IPS-20b (cell line): ENCODE measurements around the gene CLEC18A.
"Not testable (repeated sequence)": the region's sequence is repeated elsewhere in the genome, so short reads cannot be mapped to it uniquely, and the experiment has no call there.

Experiments used
- H3K27ac ChIP-seq: one replicate; pipeline ENCODE4 v1.5.1; 2013; ENCODE audit warnings: low read length
- H3K27me3 ChIP-seq: 2 replicates; pipeline ENCODE4 v1.6.1; 2013; ENCODE audit warnings: mild to moderate bottlenecking, low read length, inconsistent platforms; ENCODE audit not compliant: insufficient read depth
- H3K36me3 ChIP-seq: 2 replicates; pipeline ENCODE4 v1.6.1; 2013; ENCODE audit warnings: low read depth, mild to moderate bottlenecking, inconsistent platforms, low read length, moderate library complexity; ENCODE audit not compliant: insufficient read depth
- H3K4me1 ChIP-seq: 2 replicates; pipeline ENCODE4 v1.6.1; 2013; ENCODE audit warnings: mild to moderate bottlenecking, control low read depth, inconsistent platforms, low read length, moderate library complexity; ENCODE audit not compliant: insufficient read depth
- H3K4me3 ChIP-seq: 2 replicates; pipeline ENCODE4 v1.5.1; 2013; ENCODE audit warnings: mild to moderate bottlenecking, low read length, inconsistent platforms
- H3K9ac ChIP-seq: 2 replicates; pipeline ENCODE4 v1.6.1; 2013; ENCODE audit warnings: low read depth, mild to moderate bottlenecking, inconsistent platforms, low read length, moderate library complexity
- H3K9me3 ChIP-seq: 2 replicates; pipeline ENCODE4 v1.6.1; 2013; ENCODE audit warnings: mild to moderate bottlenecking, low read depth, low read length, inconsistent platforms; ENCODE audit not compliant: insufficient read depth

Gene CLEC18A

DNA sequence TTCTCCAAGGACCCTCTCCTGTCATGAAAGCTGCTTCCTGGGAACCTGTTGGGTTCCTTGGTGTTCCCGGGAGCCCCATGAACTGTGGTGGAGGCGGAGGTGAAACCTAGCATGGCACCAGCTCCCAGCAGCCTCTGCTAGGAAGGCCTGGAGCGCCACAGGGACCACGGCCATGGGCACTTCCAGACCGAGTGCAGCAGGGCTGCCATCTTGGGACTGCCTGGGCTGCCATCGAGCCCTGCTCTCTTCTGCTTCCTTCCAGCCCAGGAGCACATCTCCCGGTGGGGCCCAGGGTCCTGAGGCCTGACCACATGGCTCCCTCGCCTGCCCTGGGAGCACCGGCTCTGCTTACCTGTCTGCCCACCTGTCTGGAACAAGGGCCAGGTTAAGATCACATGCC is 12.2 kb downstream of the CLEC18A start:
- not testable (repeated sequence) for H3K36me3 ChIP-seq, H3K27me3 ChIP-seq, H3K27ac ChIP-seq, H3K4me1 ChIP-seq, H3K9me3 ChIP-seq, H3K4me3 ChIP-seq, H3K9ac ChIP-seq

DNA sequence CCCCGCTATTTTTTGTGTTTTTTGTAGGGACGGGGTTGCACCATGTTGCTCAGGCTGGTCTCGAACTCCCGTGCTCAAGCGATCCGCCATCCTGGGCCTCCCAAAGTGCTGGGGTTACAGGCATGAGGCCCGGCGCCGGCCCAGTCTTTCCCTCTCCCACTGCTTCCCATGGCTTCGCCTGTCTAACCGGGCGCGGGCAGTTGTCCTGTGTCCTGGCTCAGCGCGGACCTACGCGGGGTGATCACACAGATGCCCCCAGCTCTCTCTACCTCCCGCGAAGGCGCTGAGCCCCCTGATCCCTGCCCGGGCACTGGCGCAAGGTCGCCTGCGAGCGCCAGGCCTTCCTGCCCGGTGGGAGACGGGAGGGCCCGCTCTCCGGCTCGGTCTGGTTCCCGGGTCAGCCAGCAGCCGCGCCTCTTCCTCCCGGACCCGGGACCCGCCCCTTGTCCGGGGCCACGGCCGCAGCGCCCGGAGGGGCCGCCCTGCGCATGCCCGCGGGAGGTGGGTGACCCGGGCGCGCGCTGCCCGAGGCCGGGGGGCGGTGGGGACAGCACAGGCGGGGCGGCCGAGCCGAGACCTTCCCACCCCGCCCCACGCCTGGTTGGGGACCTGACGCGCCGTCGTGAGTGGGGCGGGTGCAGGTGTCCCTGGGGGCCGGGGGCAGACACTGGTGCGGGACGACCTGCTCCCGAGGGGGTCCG is 14.0 kb downstream of the CLEC18A start:
- H3K27ac ChIP-seq, H3K9ac ChIP-seq, H3K9me3 ChIP-seq, H3K36me3 ChIP-seq, H3K4me1 ChIP-seq, H3K27me3 ChIP-seq: not testable (repeated sequence)
- H3K4me3 ChIP-seq, result peak overlapping the region; percentile 33; the same call in 1 of the 2 replicates

DNA sequence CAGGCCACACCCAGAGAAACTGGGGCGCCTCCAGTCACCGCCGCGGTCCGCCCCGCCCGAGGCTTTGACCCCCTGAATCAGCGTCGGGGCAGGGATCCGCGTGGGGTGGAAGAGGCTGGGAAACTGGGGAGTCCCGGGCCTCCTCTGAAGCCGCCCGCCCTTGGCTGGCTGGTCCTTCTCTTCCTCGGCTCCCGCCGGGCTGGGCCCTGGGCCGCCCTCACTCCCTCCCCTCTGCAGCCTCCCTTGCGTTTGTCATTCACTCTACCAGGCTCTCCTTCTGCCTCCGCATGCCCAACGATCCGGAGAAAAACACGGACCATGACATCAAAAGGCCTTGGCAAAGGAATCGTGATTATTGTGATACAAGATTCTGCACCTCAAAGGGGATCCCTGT is 14.5 kb downstream of the CLEC18A start:
- not testable (repeated sequence) for H3K9me3 ChIP-seq, H3K4me1 ChIP-seq, H3K27me3 ChIP-seq, H3K27ac ChIP-seq, H3K9ac ChIP-seq, H3K36me3 ChIP-seq
- peak overlapping the region; percentile 35; the same call in 1 of the 2 replicates for H3K4me3 ChIP-seq

GRCh38 chr16:69967688-69968087 is 16.6 kb downstream of the CLEC18A start:
- not testable (repeated sequence) for H3K27me3 ChIP-seq, H3K9ac ChIP-seq, H3K4me3 ChIP-seq, H3K4me1 ChIP-seq, H3K36me3 ChIP-seq, H3K9me3 ChIP-seq, H3K27ac ChIP-seq

- H3K9ac ChIP-seq, H3K36me3 ChIP-seq, H3K9me3 ChIP-seq, H3K4me1 ChIP-seq, H3K27me3 ChIP-seq, H3K27ac ChIP-seq, H3K4me3 ChIP-seq: not testable (repeated sequence)
Measured at GRCh38 chr16:69968125-69968524, 17.0 kb downstream of the CLEC18A start.

GRCh38 chr16:69969657-69970056 is 18.5 kb downstream of the CLEC18A start:
- H3K4me3 ChIP-seq, H3K27me3 ChIP-seq, H3K9ac ChIP-seq, H3K36me3 ChIP-seq, H3K9me3 ChIP-seq, H3K27ac ChIP-seq, H3K4me1 ChIP-seq: not testable (repeated sequence)

GRCh38 chr16:69972120-69972519 is 21.0 kb downstream of the CLEC18A start:
- not testable (repeated sequence) for H3K9ac ChIP-seq, H3K9me3 ChIP-seq

DNA sequence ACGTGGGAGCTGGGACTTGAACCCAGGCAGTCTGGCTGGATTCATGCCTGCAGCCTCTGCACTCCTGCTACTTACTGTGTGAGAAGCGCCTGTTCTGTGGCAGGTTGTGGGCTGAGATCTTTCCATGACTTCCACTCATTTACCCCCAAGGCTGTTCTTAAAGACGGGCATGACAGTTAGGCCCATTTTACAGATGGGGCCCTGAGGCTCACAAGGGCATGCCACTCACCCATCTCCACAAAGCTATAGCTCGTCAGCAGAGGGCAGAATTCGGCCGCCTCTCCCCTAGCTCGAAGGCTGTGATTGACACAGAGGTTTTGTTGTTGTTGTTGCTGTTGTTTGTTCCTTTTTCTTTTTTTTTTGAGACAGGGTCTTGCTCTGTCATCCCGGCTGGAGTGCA is 21.8 kb downstream of the CLEC18A start:
- not testable (repeated sequence) for H3K27ac ChIP-seq, H3K36me3 ChIP-seq, H3K9ac ChIP-seq, H3K4me3 ChIP-seq, H3K9me3 ChIP-seq, H3K27me3 ChIP-seq, H3K4me1 ChIP-seq

More at GRCh38 chr16:69972120-69972519, 21.0 kb downstream of the CLEC18A start:
- H3K27me3 ChIP-seq, H3K36me3 ChIP-seq, H3K27ac ChIP-seq, H3K4me1 ChIP-seq, H3K4me3 ChIP-seq: not testable (repeated sequence)

DNA sequence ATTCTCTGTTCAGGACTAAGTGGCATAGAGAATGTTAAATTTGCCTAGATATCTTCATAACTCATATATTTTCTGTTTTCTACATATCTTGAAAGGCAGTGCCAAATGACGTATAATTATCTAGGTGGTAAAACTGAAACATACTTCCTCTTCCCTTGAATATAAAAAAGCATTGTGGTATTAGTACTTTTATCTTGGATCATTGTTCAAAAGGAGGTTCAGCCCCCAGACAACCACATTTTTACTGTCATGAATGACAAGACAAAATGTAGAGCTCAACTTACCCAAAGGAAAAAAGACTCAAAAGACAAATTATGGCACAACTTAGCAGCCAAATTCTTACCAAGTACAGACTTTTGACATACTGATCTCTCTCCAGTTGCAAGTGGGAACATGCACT is 34.1 kb downstream of the CLEC18A start:
- H3K9ac ChIP-seq, H3K36me3 ChIP-seq, H3K4me1 ChIP-seq, H3K9me3 ChIP-seq, H3K27ac ChIP-seq, H3K4me3 ChIP-seq, H3K27me3 ChIP-seq: not testable (repeated sequence)

GRCh38 chr16:69997956-69998355 is 46.8 kb downstream of the CLEC18A start:
- not testable (repeated sequence) for H3K27ac ChIP-seq, H3K27me3 ChIP-seq, H3K4me3 ChIP-seq, H3K9ac ChIP-seq, H3K4me1 ChIP-seq, H3K9me3 ChIP-seq, H3K36me3 ChIP-seq

- H3K9ac ChIP-seq, H3K27ac ChIP-seq, H3K27me3 ChIP-seq, H3K4me3 ChIP-seq, H3K9me3 ChIP-seq, H3K36me3 ChIP-seq, H3K4me1 ChIP-seq: not testable (repeated sequence)
Measured at GRCh38 chr16:69999801-70000200, 48.7 kb downstream of the CLEC18A start.

- H3K9me3 ChIP-seq, H3K9ac ChIP-seq, H3K4me1 ChIP-seq, H3K27me3 ChIP-seq, H3K36me3 ChIP-seq, H3K27ac ChIP-seq, H3K4me3 ChIP-seq: not testable (repeated sequence)
Measured at GRCh38 chr16:70003511-70003910, 52.4 kb downstream of the CLEC18A start.

DNA sequence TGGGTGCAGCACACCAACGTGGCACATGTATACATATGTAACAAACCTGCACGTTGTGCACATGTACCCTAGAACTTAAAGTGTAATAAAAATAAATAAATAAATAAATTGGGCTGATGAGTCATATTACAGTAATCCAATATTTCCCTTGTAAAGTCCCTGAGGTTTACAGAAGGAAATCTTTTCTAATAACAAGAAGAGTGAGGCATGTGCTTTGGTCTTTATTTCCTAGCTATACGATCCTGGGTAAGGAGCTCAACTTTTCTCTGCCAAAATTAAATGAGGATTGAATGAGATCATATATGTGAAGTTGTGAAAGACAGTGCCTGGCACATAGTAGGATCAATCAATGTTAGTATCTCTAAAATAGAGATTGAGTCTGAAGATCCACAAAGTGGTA is 57.5 kb downstream of the CLEC18A start:
- H3K4me1 ChIP-seq, H3K9ac ChIP-seq, H3K27me3 ChIP-seq, H3K4me3 ChIP-seq, H3K9me3 ChIP-seq, H3K27ac ChIP-seq, H3K36me3 ChIP-seq: not testable (repeated sequence)
